PC-3 (cell line): Measurements from ENCODE around the gene LRFN4. TPM values are rescaled to one million over a fixed set of nuclear protein-coding genes. Genes with fewer than 3 reads are reported as not detected.

Experiments used
- ATAC-seq: fragments of 200-7000 bp; cut with Tn5 transposase; 2 replicates; pipeline ENCODE4 v1.9.1; 2020; ENCODE audit warnings: mild to moderate bottlenecking, moderate library complexity
- BruUV-seq: library from RNA; stranded (reverse); fragments of 400-500 nt; replicated peaks from 2 replicates; lab custom pipeline; 2021; lab: Mats Ljungman, UMichigan
- CTCF ChIA-PET: fragments of 300-600 bp; sonication (Branson Sonifier 250); formaldehyde crosslinking; loops from one replicate; lab custom pipeline; 2022; ENCODE audit warnings: antibody characterized with exemption; lab: Charles Lee
- POLR2A ChIA-PET: fragments of 300-600 bp; sonication (Branson Sonifier 250); formaldehyde crosslinking; loops from one replicate; lab custom pipeline; 2022; ENCODE audit warnings: antibody characterized with exemption; ENCODE audit not compliant: unreplicated experiment; lab: Charles Lee
- DNase-seq: peaks from one replicate; pipeline ENCODE4 v3.0.0-alpha.2; 2015
- H2AFZ ChIP-seq: fragments of 300-600 bp; sonication (generic); 2 replicates; pipeline ENCODE4 v1.6.0; 2016; ENCODE audit warnings: antibody characterized with exemption, low read length
- H3F3A ChIP-seq: fragments of 300-600 bp; sonication (generic); one replicate; pipeline ENCODE4 v1.6.0; 2017; ENCODE audit warnings: antibody characterized with exemption, low read length, control low read depth, mild to moderate bottlenecking; ENCODE audit not compliant: unreplicated experiment
- H3K27ac ChIP-seq: fragments of 300-600 bp; sonication (generic); 2 replicates; pipeline ENCODE4 v1.5.1; 2016; ENCODE audit warnings: mild to moderate bottlenecking, low read length
- H3K27me3 ChIP-seq: fragments of 300-600 bp; sonication (generic); 2 replicates; pipeline ENCODE4 v1.6.1; 2016; ENCODE audit warnings: low read length, mixed read lengths
- H3K36me3 ChIP-seq: fragments of 300-600 bp; sonication (generic); 2 replicates; pipeline ENCODE4 v1.6.1; 2016; ENCODE audit warnings: low read depth, mixed run types, low read length, mixed read lengths
- H3K4me1 ChIP-seq: fragments of 300-600 bp; sonication (generic); 2 replicates; pipeline ENCODE4 v1.5.1; 2016; ENCODE audit warnings: low read length; ENCODE audit not compliant: insufficient read depth
- H3K4me2 ChIP-seq: fragments of 300-600 bp; sonication (generic); 2 replicates; pipeline ENCODE4 v1.6.0; 2016; ENCODE audit warnings: low read length
- H3K4me3 ChIP-seq: fragments of 300-600 bp; sonication (generic); 2 replicates; pipeline ENCODE4 v1.5.1; 2016; ENCODE audit warnings: mild to moderate bottlenecking, low read length, mixed read lengths
- H3K79me2 ChIP-seq: fragments of 300-600 bp; sonication (generic); 2 replicates; pipeline ENCODE4 v1.6.1; 2017; ENCODE audit warnings: low read length, mixed read lengths
- H3K9ac ChIP-seq: fragments of 300-600 bp; sonication (generic); 2 replicates; pipeline ENCODE4 v1.6.0; 2016; ENCODE audit warnings: mild to moderate bottlenecking, low read length
- H3K9me2 ChIP-seq: fragments of 300-600 bp; sonication (generic); replicated peaks from 2 replicates; pipeline ENCODE4 v1.6.1; 2016; ENCODE audit warnings: mixed run types, low read length, mixed read lengths
- H3K9me3 ChIP-seq: fragments of 300-600 bp; sonication (generic); 2 replicates; pipeline ENCODE4 v1.6.1; 2016; ENCODE audit warnings: low read length, mixed read lengths
- H4K20me1 ChIP-seq: fragments of 300-600 bp; sonication (generic); 2 replicates; pipeline ENCODE4 v1.6.1; 2016; ENCODE audit warnings: low read length, mixed read lengths
- CTCF ChIP-seq: fragments of 300-600 bp; sonication (generic); conservative IDR thresholded peaks from 2 replicates; pipeline ENCODE4 v1.5.1; 2017; ENCODE audit warnings: antibody characterized with exemption, low read depth, mild to moderate bottlenecking, low read length
- EZH2 ChIP-seq: fragments of 300-600 bp; sonication (generic); IDR thresholded peaks from one replicate; pipeline ENCODE4 v1.6.1; 2017; ENCODE audit warnings: antibody characterized with exemption, mild to moderate bottlenecking, low read length; ENCODE audit not compliant: unreplicated experiment
- EZH2phosphoT487 ChIP-seq: fragments of 300-600 bp; sonication (generic); IDR thresholded peaks from 2 replicates; pipeline ENCODE4 v1.6.1; 2018; ENCODE audit warnings: mild to moderate bottlenecking, antibody characterized with exemption, low read length, borderline replicate concordance
- intact Hi-C: fragments of 100-400 bp; cut with micrococcal nuclease; formaldehyde crosslinking; loops from 2 replicates; pipeline ENCODE4 v1.9.0; 2023
- total RNA-seq: library from RNA; depleted of rRNA; stranded (reverse); fragments of >200 nt; gene quantifications from 2 replicates; pipeline ENCODE4 v1.2.3, GENCODE V29; 2014

Gene LRFN4
- total RNA-seq, 1 experiment from 2014 or later = 64.4 TPM

GRCh38 chr11:66818231-66818955 is 38.5 kb upstream of the LRFN4 start:
- Histone ChIP-seq H4K20me1 (no peaks in the 10 kb centered on the region), H3K27ac (no peak overlapping the region), H2AFZ (no peak overlapping the region), H3K36me3 (no peaks in the 10 kb centered on the region; the same call in 1 of the 2 replicates), H3K9me2 (no peaks in the 10 kb centered on the region), H3F3A (peaks cover 7% of the 10 kb centered on the region), H3K4me3 (no peak overlapping the region), H3K9ac (no peak overlapping the region), H3K4me1 (peaks cover 35% of the 10 kb centered on the region), H3K79me2 (no peaks in the 10 kb centered on the region), H3K4me2 (no peak overlapping the region), H3K9me3 (no peaks in the 10 kb centered on the region), H3K27me3 (no peaks in the 10 kb centered on the region)
- DNase-seq (no peak), ATAC-seq (no peak)
- BruUV-seq = no TSS peak
- TF ChIP-seq EZH2phosphoT487 (no peak), EZH2 (no peak), CTCF (no peak)
- intact Hi-C loops = loop anchor here (5.0 kb wide), 1 partner anchor 76 kb away; a partner anchor contains a TSS
- CTCF ChIA-PET = no interaction called here
- POLR2A ChIA-PET = interaction anchor here (0.5 to 0.6 kb wide), 2 partner anchors 91 to 832 kb away, joined by 3 to 4 read pairs; no protein-coding TSS in a partner anchor

- no peak for TF ChIP-seq CTCF
- TF ChIP-seq EZH2 = no peak
- no peaks in the 10 kb centered on the region; the same call in 1 of the 2 replicates for H3K36me3 ChIP-seq
- CTCF ChIA-PET = no interaction called here
- BruUV-seq = no TSS peak
- ATAC-seq (no peak), DNase-seq (no peak)
- H3K4me1 ChIP-seq = peaks cover 18% of the 10 kb centered on the region
- H3K79me2 ChIP-seq = no peaks in the 10 kb centered on the region
- POLR2A ChIA-PET = no interaction called here
- H3K9me3 ChIP-seq = no peaks in the 10 kb centered on the region
- H3K27ac ChIP-seq = no peak overlapping the region
- H3F3A ChIP-seq = peaks cover 2% of the 10 kb centered on the region
- intact Hi-C loops = no loop called here
- no peak overlapping the region for H3K4me2 ChIP-seq
- no peak overlapping the region for H3K9ac ChIP-seq
- no peak overlapping the region for H2AFZ ChIP-seq
- H3K27me3 ChIP-seq = no peaks in the 10 kb centered on the region
- H4K20me1 ChIP-seq = no peaks in the 10 kb centered on the region
- H3K4me3 ChIP-seq = no peak overlapping the region
- no peaks in the 10 kb centered on the region for H3K9me2 ChIP-seq
Observed at GRCh38 chr11:66820381-66820780, 36.5 kb upstream of the LRFN4 start.

GRCh38 chr11:66820901-66821300 is 36.0 kb upstream of the LRFN4 start:
- Histone ChIP-seq H3K4me1 (peaks cover 14% of the 10 kb centered on the region), H2AFZ (no peak overlapping the region), H3K27me3 (no peaks in the 10 kb centered on the region), H3K9ac (no peak overlapping the region), H3K36me3 (no peaks in the 10 kb centered on the region; the same call in 1 of the 2 replicates), H4K20me1 (no peaks in the 10 kb centered on the region), H3K4me3 (no peak overlapping the region), H3K79me2 (no peaks in the 10 kb centered on the region), H3K27ac (no peak overlapping the region), H3K4me2 (no peak overlapping the region), H3F3A (no peaks in the 10 kb centered on the region), H3K9me3 (no peaks in the 10 kb centered on the region), H3K9me2 (no peaks in the 10 kb centered on the region)
- BruUV-seq = no TSS peak
- CTCF ChIA-PET = no interaction called here
- ATAC-seq = no peak
- POLR2A ChIA-PET = no interaction called here
- intact Hi-C loops = no loop called here
- no peak for DNase-seq
- TF ChIP-seq CTCF = no peak
- TF ChIP-seq EZH2phosphoT487 = no peak
- TF ChIP-seq EZH2 = no peak
